Lower lobe of right lung (tissue), 2 donors: ENCODE data around the gene ALCAM. TPM values are rescaled to one million over a fixed set of nuclear protein-coding genes. Genes with fewer than 3 reads are reported as not detected.

Experiments
- ATAC-seq, 2 donors: fragments of 200-7000 bp; cut with Tn5 transposase; one replicate each; pipeline ENCODE4 v1.9.1; 2020 to 2022; ENCODE audit warnings: mild to moderate bottlenecking in 2 of 2, moderate library complexity in 2 of 2
- DNase-seq: peaks from one replicate; pipeline ENCODE4 v3.0.0-alpha.2; 2020
- H3K27ac ChIP-seq: fragments of 200-600 bp; one replicate; pipeline ENCODE4 v1.8.0; 2022
- H3K27me3 ChIP-seq: fragments of 200-600 bp; one replicate; pipeline ENCODE4 v1.8.0; 2022; ENCODE audit warnings: low read depth
- H3K36me3 ChIP-seq: fragments of 200-600 bp; one replicate; pipeline ENCODE4 v1.8.0; 2022; ENCODE audit warnings: mild to moderate bottlenecking
- H3K4me1 ChIP-seq: fragments of 200-600 bp; one replicate; pipeline ENCODE4 v1.8.0; 2022
- H3K4me3 ChIP-seq: fragments of 200-600 bp; one replicate; pipeline ENCODE4 v1.8.0; 2022; ENCODE audit warnings: mild to moderate bottlenecking
- H3K9me3 ChIP-seq: fragments of 200-600 bp; one replicate; pipeline ENCODE4 v1.8.0; 2022
- intact Hi-C: fragments of 100-400 bp; cut with DNase I; formaldehyde crosslinking; loops from one replicate; pipeline ENCODE4 v1.11.0; 2022
- total RNA-seq: library from RNA; stranded (reverse); fragmentation: NEBNext Ultra II Directional; extraction: Animal tissue kit (Norgen Biotek cat#: 25700); gene quantifications from one replicate; pipeline ENCODE4 v1.2.1, GENCODE V29; 2021
- TF ChIP-seq, protein P1 (sequence below): fragments of 200-600 bp; IDR thresholded peaks from one replicate; pipeline ENCODE4 v1.8.0; 2022; ENCODE audit warnings: antibody characterized with exemption, mild to moderate bottlenecking
- donor health status: DM: no; HTN: yes; CAD: no; lungs with severe emphysema.

The ALCAM gene
- total RNA-seq, 1 donor from 2014 or later: 174 TPM

DNA sequence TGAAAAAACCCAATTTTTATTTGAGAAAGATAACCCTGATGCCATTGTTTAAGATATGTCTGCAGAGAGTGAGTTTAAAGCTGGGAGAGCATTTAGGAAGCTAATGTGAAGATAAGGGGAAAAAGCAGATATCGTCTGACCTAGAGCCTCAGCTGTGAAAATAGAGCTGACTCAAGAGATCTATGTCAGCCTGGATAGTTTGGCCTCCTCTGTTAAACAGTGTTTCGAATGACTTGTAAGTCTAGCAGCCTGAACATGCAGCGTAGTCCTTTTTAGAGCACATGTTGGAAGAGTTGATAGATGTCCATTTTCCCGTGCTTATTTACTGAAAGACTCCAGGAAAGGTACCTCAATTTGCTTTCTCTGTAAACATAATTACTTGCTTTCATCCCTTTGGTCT is 48.1 kb downstream of the ALCAM start:
- peak in 1 of 2 donors; percentile 25 for ATAC-seq
- Histone ChIP-seq H3K4me1 (no peaks in the 10 kb centered on the region), H3K4me3 (no peak overlapping the region), H3K36me3 (no peaks in the 10 kb centered on the region), H3K9me3 (no peaks in the 10 kb centered on the region), H3K27ac (no peak overlapping the region), H3K27me3 (no peaks in the 10 kb centered on the region)
- intact Hi-C loops: no loop called here
- TF ChIP-seq, protein P1, sequence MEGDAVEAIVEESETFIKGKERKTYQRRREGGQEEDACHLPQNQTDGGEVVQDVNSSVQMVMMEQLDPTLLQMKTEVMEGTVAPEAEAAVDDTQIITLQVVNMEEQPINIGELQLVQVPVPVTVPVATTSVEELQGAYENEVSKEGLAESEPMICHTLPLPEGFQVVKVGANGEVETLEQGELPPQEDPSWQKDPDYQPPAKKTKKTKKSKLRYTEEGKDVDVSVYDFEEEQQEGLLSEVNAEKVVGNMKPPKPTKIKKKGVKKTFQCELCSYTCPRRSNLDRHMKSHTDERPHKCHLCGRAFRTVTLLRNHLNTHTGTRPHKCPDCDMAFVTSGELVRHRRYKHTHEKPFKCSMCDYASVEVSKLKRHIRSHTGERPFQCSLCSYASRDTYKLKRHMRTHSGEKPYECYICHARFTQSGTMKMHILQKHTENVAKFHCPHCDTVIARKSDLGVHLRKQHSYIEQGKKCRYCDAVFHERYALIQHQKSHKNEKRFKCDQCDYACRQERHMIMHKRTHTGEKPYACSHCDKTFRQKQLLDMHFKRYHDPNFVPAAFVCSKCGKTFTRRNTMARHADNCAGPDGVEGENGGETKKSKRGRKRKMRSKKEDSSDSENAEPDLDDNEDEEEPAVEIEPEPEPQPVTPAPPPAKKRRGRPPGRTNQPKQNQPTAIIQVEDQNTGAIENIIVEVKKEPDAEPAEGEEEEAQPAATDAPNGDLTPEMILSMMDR: no peak
- DNase-seq: no peak

DNA sequence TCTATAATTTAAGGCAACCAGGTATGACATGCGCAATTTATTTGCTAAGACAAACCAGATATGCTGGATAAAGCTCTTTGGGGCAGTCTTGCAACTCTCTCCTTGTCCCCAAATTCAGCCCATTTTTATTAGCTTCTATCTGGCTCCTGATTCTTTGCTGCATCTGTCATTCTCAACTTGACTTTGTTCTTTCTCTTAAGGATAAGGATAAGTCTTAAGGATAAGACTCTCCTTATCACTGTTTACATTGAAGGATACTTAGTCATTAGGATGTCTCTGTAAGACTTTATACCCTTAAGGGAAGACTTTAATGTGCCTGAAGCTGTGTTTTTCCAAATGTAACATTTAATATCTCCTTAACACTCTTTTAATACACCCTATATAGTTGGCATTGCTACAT is 49.2 kb downstream of the ALCAM start:
- intact Hi-C loops: no loop called here
- DNase-seq (no peak), ATAC-seq (no peak)
- TF ChIP-seq, protein P1: no peak
- Histone ChIP-seq H3K9me3 (no peaks in the 10 kb centered on the region), H3K4me3 (no peak overlapping the region), H3K36me3 (no peaks in the 10 kb centered on the region), H3K4me1 (no peaks in the 10 kb centered on the region), H3K27me3 (no peaks in the 10 kb centered on the region), H3K27ac (no peak overlapping the region)

DNA sequence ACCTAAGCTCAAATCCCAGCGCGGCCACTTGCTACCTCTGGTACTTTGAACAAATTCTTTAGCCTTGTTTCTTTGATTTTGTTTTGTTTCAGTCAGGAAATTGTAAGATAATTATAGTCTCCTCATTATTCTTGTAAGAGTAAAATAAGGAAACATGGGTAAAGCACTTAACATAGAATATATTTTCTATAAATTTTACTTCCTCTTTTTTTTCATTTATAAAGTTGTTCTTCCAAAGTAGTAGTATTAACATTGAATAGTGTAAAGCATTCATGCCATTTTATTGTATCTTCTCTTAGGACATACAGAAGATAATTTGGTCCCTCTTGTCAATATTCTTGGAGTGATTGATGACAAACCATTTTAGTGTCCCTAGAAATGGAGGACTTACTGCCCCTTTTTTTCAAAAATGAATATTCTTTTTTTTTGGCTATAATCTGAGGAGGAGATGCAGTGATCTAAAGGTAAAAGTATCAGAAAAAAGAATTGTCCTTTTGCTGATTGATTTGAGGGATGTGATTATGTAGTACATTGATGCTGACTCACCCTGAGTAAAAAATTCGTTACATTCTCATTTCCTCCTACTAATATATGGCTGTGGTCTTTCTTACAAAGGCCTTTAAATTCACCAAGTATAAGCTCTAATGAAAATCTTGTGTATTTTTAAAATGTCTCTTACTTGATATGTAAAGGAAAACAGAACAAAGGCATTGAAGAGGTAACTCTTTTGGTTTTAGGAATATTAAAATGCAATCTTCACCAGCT is 51.0 kb downstream of the ALCAM start:
- H3K4me3 ChIP-seq: no peak overlapping the region
- H3K36me3 ChIP-seq: no peaks in the 10 kb centered on the region
- DNase-seq (no peak), ATAC-seq (no peak)
- no peaks in the 10 kb centered on the region for H3K9me3 ChIP-seq
- H3K27me3 ChIP-seq: no peaks in the 10 kb centered on the region
- TF ChIP-seq, protein P1: no peak
- no peak overlapping the region for H3K27ac ChIP-seq
- intact Hi-C loops: no loop called here
- H3K4me1 ChIP-seq: no peaks in the 10 kb centered on the region

DNA sequence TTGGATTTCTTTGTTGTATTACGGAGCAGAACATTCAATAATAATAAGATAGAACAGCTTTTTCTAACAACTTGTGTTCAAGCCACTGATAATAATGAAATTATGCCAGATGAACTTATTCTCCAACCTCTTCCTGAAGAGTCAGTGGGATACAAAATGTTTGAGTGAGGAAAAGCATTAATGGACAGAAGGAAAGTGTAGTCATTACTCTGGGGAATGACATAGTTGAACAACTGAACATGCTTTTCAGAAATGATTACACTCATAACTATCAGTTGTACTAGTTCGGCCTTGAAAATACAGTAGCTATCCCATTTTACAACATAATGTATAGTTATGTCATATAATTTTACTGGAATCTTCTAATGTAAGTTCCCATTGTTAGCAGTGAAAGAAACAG is 55.9 kb downstream of the ALCAM start:
- no peak for ATAC-seq
- Histone ChIP-seq H3K4me1 (no peaks in the 10 kb centered on the region), H3K36me3 (no peaks in the 10 kb centered on the region), H3K27me3 (no peaks in the 10 kb centered on the region), H3K9me3 (no peaks in the 10 kb centered on the region), H3K4me3 (no peak overlapping the region), H3K27ac (no peak overlapping the region)
- intact Hi-C loops: no loop called here
- DNase-seq: no peak
- TF ChIP-seq, protein P1: no peak

DNA sequence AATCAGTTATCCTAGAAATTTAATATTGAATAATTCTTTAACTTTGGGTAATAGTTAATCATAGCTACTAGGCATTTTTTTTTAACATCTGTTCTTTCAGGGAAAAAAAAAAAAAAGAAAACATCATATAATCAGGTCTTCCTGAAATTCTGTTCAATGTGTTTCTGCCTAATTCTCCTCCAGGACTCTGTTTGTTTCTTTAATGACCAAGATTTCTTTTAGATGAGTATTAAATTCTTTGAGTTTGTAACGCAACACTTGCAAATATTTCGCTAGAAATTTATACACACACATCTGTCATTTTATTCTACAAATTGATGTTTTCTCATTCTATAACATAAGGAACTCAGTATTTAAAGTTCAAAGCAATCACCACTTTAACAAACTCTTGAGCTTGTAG is 56.7 kb downstream of the ALCAM start:
- TF ChIP-seq, protein P1: no peak
- H3K4me1 ChIP-seq: no peaks in the 10 kb centered on the region
- intact Hi-C loops: no loop called here
- DNase-seq (no peak), ATAC-seq (no peak)
- no peak overlapping the region for H3K27ac ChIP-seq
- H3K36me3 ChIP-seq: no peaks in the 10 kb centered on the region
- no peaks in the 10 kb centered on the region for H3K27me3 ChIP-seq
- no peak overlapping the region for H3K4me3 ChIP-seq
- no peaks in the 10 kb centered on the region for H3K9me3 ChIP-seq
